ENCODE data around the gene BMPER.

Gene BMPER

GRCh38 chr7:34104115-34104514, 198.8 kb downstream of the BMPER start:
- no peak for DNase-seq

- no peak for DNase-seq
These were observed 199.7 kb downstream of the BMPER start for GRCh38 chr7:34104992-34105391.

DNA sequence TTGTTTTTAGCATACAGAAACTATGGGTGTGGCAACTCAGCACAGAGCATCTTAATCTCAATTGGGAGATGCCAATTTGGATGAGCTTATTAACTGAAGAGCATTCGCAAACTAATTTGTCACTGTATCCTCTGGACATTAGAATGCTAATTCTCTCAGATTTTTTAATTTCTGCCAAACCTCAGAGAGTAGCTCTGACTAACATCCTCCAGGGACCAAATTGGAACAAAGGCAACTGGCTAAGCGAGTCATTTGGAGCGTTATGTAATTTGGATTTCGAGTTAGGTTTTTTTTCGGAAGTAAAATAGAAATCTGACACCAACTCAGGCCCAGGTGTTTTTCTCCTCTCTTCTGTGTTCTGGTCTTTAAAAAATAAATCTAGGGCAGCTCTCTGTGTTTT, 201.9 kb downstream of the BMPER start:
- no peak for DNase-seq

DNA sequence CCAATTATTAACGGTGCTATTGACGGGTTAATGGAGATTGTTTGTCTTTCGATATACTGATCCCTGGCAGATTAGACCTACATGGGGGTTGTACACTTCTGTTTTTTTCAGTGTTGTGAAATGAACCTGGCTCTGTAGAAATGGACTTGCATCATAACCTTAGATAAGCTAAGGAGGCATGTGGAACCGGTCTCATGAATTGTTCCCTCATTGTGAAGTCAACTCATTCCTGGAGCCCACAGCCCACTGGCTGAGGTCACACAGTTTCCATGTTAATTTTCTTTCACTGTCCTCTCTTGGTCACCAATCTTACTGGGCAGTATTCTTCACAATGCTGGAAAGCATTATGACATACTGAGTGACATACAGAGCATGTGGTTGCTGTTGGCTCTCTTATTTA, 202.8 kb downstream of the BMPER start:
- no peak for DNase-seq

DNA sequence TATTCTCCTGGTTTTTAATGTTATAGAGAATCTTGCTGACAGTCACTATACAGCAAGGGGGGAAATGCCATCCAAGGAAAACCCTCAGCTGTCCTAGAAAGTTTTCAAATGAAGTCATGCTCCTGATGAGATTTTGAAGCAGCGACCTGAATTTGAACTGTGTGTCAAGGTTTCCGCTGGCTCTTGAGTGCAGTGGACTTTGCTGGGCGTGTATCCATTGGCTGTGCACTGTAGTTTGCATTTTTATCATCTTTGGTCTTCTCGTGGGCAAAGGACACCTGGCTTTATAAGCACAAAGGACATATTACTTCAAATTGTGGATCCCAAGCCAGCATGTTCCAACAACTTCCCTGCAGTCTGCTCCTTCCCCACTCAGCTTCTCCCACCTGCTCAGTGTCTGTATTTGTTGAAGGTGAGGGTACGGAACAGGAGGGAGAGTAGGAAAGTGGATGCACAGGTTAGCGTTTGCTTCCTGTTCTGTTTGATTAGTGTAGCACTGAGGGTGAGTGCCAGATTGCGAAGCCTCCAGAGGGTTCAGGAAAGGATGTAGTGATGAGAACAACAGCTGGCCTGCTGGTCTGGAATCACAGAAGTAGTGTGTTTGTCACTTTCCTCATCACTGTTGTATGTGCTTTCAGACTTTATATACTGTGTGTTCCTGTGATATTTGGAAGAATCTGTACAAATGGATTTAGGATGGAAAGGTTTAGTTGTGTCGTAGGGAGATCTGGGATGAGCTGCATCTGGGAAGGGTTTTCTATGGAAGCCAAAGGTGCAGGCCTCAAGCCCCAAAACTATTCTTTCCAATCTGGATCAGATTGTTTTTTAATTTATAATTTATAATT, 204.8 kb downstream of the BMPER start:
- DNase-seq = no peak

GRCh38 chr7:34111031-34111430, 205.7 kb downstream of the BMPER start:
- DNase-seq = no peak

DNA sequence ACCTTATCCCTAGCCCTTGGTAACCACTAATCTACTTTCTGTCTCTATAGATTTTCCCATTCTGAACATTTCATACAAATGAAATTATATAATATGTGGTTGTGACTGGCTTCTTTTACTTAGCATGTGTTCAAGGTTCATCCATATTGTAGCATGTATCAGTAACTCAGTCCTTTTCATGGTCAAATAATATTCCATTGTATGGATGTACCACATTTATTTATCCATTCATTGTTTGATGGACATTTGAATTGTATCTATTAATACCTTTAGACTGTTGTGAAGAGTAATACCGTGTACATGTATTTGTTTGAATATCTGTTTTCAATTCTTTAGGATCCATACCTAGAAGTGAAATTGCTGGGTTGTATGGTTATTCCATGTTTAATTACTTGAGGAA, 210.2 kb downstream of the BMPER start:
- no peak for DNase-seq

DNA sequence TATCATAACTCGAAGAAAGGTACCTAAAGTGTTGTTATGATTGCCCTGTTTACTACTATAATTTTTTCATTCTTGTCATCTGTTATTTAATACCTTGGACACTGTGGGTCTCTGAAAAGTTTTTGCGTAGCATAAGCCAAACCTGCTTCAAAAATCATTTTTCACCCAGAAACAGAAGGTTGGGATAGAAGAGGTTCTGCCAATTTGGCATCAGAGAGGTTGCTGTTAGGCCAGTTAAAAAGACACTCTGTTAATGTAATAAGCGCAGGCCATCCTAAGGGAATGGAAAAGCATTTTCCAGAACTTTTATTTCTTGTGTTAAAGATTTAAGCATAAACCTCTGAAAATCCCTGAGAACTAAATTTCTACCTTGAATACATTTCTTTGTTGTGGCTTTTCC, 212.2 kb downstream of the BMPER start:
- DNase-seq = no peak

GRCh38 chr7:34121366-34121765, 216.0 kb downstream of the BMPER start:
- no peak for DNase-seq

DNA sequence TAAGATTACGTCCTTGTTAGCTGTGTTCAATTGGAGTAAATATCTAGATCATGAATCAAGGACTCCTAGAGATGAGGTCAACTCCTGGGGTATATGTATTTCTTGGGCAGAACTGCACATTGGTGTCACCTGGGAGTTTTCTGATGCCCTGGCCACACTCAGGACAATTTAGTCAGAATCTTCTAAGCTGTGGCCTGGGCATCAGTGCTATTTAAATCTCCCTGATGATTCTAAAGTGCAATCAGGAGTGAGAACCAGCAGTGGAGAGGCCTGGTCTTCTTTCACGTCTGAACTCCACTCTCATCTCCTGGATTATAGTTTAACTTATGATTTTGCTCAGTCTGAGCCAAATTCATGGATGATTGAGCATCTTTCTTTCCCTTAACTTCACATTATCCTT, 218.0 kb downstream of the BMPER start:
- DNase-seq = no peak

DNA sequence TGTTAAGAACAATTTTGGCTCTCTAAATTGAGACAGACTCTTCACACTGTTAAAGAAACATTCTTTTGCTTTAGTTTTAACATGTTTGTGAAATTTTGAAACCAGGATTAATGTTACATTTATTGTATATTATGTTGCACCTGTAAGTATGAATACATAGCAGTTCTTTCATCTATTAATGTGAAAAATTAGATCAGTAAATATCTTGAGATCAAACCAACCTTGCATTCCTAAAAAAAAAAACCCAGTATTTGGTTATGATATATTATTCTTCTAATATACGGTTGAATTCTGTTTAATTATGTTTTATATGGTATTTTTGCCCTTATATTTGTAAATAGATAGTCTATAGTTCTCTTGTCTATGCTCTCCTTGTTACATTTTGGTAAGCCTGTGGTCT, 219.4 kb downstream of the BMPER start:
- no peak for DNase-seq

- no peak for DNase-seq
These were observed 223.4 kb downstream of the BMPER start for GRCh38 chr7:34128762-34129161.

DNA sequence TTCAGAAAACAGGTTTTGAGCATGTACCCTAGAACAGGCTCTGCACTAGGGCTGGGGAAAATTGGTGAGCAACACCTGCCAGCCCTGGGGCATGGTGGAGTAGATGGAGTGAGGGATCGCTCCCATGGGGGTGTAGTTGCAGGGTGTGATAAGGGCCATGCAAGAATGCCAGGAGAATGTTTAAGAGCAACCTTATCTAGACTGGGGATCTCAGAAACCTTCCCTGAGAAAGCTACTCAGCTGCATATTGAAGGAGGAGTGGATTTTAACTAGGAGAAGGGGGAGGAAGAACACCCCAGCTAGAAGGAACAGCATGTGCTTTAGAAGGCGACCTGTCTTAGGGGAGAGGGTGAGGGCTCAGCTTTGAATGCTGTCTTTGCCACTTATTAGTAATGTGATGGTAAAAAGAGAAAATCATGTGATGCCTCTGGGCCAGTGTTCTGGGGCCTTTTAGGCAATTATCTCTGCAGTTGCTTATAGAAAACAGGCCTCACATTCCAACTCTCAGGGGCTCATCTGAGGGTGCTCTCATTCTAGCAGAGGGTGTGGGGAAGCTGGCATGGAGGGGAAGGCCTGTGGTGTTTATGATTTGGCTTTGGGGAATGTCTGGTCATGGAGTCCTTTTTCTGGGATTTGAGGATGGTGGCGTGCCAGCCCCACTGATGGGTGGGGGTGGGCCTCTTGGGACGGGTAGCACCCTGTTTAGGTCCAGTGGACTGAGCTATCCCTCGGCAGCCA, 225.4 kb downstream of the BMPER start:
- DNase-seq = no peak

GRCh38 chr7:34131371-34131770, 226.0 kb downstream of the BMPER start:
- no peak for DNase-seq

GRCh38 chr7:34133356-34133982, 228.1 kb downstream of the BMPER start:
- DNase-seq = no peak

- DNase-seq = no peak
These were observed 228.8 kb downstream of the BMPER start for GRCh38 chr7:34133983-34134782.

GRCh38 chr7:34135924-34136323, 230.6 kb downstream of the BMPER start:
- DNase-seq = no peak

DNA sequence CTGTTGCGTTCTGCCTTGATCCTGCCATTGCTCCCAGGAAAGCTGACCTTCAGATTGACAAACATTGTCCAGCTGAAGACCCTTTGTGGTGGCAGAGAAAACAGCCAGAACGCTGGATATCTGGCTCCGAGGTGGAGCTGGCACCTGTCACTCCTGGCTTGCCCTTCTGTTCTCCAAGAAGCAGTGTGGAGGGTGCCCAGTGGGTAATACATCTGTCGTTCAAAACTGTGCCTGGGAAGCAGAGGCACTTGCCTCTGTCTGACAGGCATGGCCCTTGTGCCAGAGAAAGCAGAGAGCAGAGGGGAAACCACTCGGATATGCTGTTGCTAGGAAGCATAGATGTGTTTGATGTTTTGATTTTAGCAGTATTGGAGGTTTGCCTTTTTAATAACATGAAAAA, 231.4 kb downstream of the BMPER start:
- no peak for DNase-seq

GRCh38 chr7:34137176-34137575, 231.8 kb downstream of the BMPER start:
- DNase-seq = no peak

GRCh38 chr7:34138483-34138882, 233.1 kb downstream of the BMPER start:
- no peak for DNase-seq

GRCh38 chr7:34139086-34139485, 233.7 kb downstream of the BMPER start:
- no peak for DNase-seq

GRCh38 chr7:34140066-34140465, 234.7 kb downstream of the BMPER start:
- DNase-seq = no peak

DNA sequence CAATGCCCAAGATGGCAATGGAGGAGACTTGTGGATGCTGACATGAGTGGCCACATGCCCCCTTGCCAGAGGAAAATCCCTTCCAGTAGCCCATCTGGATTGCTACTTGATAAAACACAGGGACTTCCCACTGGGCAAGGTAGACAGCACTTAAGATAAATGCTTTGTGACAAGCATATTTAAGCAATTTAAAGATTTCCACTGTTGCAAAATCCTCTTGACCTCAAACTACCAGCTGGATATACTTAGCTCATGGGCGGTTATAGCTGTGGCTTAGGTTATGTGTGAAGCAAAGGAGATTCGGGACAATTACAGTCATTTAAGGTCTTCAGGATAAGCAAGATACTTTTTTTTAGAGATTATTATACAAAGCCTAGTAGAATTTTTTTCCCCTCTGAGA, 238.1 kb downstream of the BMPER start:
- DNase-seq = no peak

Measured in activated CD8-positive, alpha-beta memory T cell treated with anti-CD3 and anti-CD28 coated beads, Interleukin-2, amount 50 U/mL, for 4 hours (primary cell).